COLO829 (cell line): Measurements from ENCODE around the gene WDR70.
"Not testable (repeated sequence)": the region's sequence is repeated elsewhere in the genome, so short reads cannot be mapped to it uniquely, and the experiment has no call there.

Experiments used
- DNase-seq: peaks from one replicate; pipeline ENCODE4 v3.0.0; 2012; ENCODE audit warnings: low spot score

WDR70 gene

GRCh38 chr5:37570597-37570996, 191.5 kb downstream of the WDR70 start:
- DNase-seq = no peak

- DNase-seq = no peak
These were observed 192.9 kb downstream of the WDR70 start for GRCh38 chr5:37571985-37572384.

GRCh38 chr5:37575541-37576489, 196.7 kb downstream of the WDR70 start:
- DNase-seq = no peak

GRCh38 chr5:37576552-37576951, 197.4 kb downstream of the WDR70 start:
- DNase-seq = no peak

GRCh38 chr5:37578176-37578575, 199.1 kb downstream of the WDR70 start:
- no peak for DNase-seq

- DNase-seq = no peak
These were observed 201.0 kb downstream of the WDR70 start for GRCh38 chr5:37580106-37580505.

- no peak for DNase-seq
These were observed 203.1 kb downstream of the WDR70 start for GRCh38 chr5:37582202-37582601.

- not testable (repeated sequence) for DNase-seq
These were observed 214.2 kb downstream of the WDR70 start for GRCh38 chr5:37593292-37593691.

- DNase-seq = not testable (repeated sequence)
These were observed 215.7 kb downstream of the WDR70 start for GRCh38 chr5:37594864-37595263.

GRCh38 chr5:37598733-37599132, 219.6 kb downstream of the WDR70 start:
- DNase-seq = no peak

- DNase-seq = no peak
These were observed 222.0 kb downstream of the WDR70 start for GRCh38 chr5:37601163-37601562.

- no peak for DNase-seq
These were observed 224.0 kb downstream of the WDR70 start for GRCh38 chr5:37603072-37603471.

- DNase-seq = no peak
These were observed 225.2 kb downstream of the WDR70 start for GRCh38 chr5:37604290-37604689.

GRCh38 chr5:37606148-37606547, 227.0 kb downstream of the WDR70 start:
- no peak for DNase-seq

- no peak for DNase-seq
These were observed 227.6 kb downstream of the WDR70 start for GRCh38 chr5:37606632-37607248.

- no peak for DNase-seq
These were observed 236.1 kb downstream of the WDR70 start for GRCh38 chr5:37615184-37615583.

GRCh38 chr5:37619353-37619752, 240.2 kb downstream of the WDR70 start:
- DNase-seq = no peak

GRCh38 chr5:37622354-37622753, 243.2 kb downstream of the WDR70 start:
- DNase-seq = not testable (repeated sequence)

GRCh38 chr5:37626266-37626665, 247.1 kb downstream of the WDR70 start:
- DNase-seq = no peak

- no peak for DNase-seq
These were observed 249.8 kb downstream of the WDR70 start for GRCh38 chr5:37628876-37629275.

- no peak for DNase-seq
These were observed 252.8 kb downstream of the WDR70 start for GRCh38 chr5:37631939-37632338.

- DNase-seq = no peak
These were observed 258.2 kb downstream of the WDR70 start for GRCh38 chr5:37637165-37637845.

- DNase-seq = no peak
These were observed 259.8 kb downstream of the WDR70 start for GRCh38 chr5:37638897-37639296.
